Activated B cell treated with CpG ODN at 0.5 μM for 24 hours (primary cell): ENCODE measurements around the gene EEF1A2. TPM values are rescaled to one million over a fixed set of nuclear protein-coding genes. Genes with fewer than 3 reads are reported as not detected.

Experiments used
- ATAC-seq: fragments of 200-7000 bp; cut with Tn5 transposase; one replicate; pipeline ENCODE4 v1.10.0; 2021; ENCODE audit warnings: low read depth, mild to moderate bottlenecking, moderate library complexity
- CTCF ChIA-PET: fragments of 350-600 bp; sonication (Branson Sonifier 250); formaldehyde crosslinking; loops from one replicate; lab custom pipeline; 2021; ENCODE audit warnings: antibody characterized with exemption; lab: Charles Lee
- POLR2A ChIA-PET: fragments of 350-600 bp; sonication (Branson Sonifier 250); formaldehyde crosslinking; loops from one replicate; lab custom pipeline; 2021; ENCODE audit warnings: antibody characterized with exemption; lab: Charles Lee
- DNase-seq: peaks from one replicate; pipeline ENCODE4 v3.0.0; 2022
- H3K27ac Mint-ChIP-seq: one replicate; pipeline ENCODE4 v1.8.0; 2020; ENCODE audit warnings: mixed read lengths
- H3K27me3 Mint-ChIP-seq: one replicate; pipeline ENCODE4 v1.8.0; 2021; ENCODE audit warnings: mixed read lengths
- H3K36me3 Mint-ChIP-seq: one replicate; pipeline ENCODE4 v1.8.0; 2021; ENCODE audit warnings: low read depth, mixed read lengths
- H3K4me1 Mint-ChIP-seq: one replicate; pipeline ENCODE4 v1.8.0; 2021; ENCODE audit warnings: mixed read lengths
- H3K4me3 Mint-ChIP-seq: one replicate; pipeline ENCODE4 v1.8.0; 2020; ENCODE audit warnings: mild to moderate bottlenecking, mixed read lengths
- H3K9me3 Mint-ChIP-seq: one replicate; pipeline ENCODE4 v1.8.0; 2020; ENCODE audit warnings: mixed read lengths
- CTCF ChIP-seq: fragments of 200-600 bp; IDR thresholded peaks from one replicate; pipeline ENCODE4 v1.8.0; 2022; ENCODE audit warnings: antibody characterized with exemption, mild to moderate bottlenecking
- intact Hi-C: fragments of 100-400 bp; cut with micrococcal nuclease; formaldehyde crosslinking; loops from one replicate; pipeline ENCODE4 v1.15.1; 2024
- total RNA-seq: library from RNA; stranded (reverse); gene quantifications from 2 replicates; pipeline ENCODE4 v1.2.3, GENCODE V29; 2022

EEF1A2 gene
- total RNA-seq, 1 donor from 2014 or later = 1.6 TPM

- Mint-ChIP-seq H3K4me3 (no peak overlapping the region), H3K36me3 (no peaks in the 10 kb centered on the region), H3K9me3 (no peaks in the 10 kb centered on the region), H3K27ac (no peak overlapping the region), H3K4me1 (no peaks in the 10 kb centered on the region), H3K27me3 (peaks cover 48% of the 10 kb centered on the region)
- DNase-seq (no peak), ATAC-seq (no peak)
- no peak for TF ChIP-seq CTCF
- ChIA-PET CTCF (no interaction called here), POLR2A (interaction anchor here (0.6 kb wide), 1 partner anchor 87 kb away, joined by 4 read pairs; no protein-coding TSS in a partner anchor)
- intact Hi-C loops = no loop called here
These were observed 33.3 kb downstream of the EEF1A2 start for GRCh38 chr20:63465380-63466249.

- DNase-seq = no peak
- peaks cover 46% of the 10 kb centered on the region for H3K27me3 Mint-ChIP-seq
- CTCF ChIA-PET = no interaction called here
These were observed 34.6 kb downstream of the EEF1A2 start for GRCh38 chr20:63464289-63464635.

GRCh38 chr20:63463400-63464288, 35.2 kb downstream of the EEF1A2 start:
- no peaks in the 10 kb centered on the region for H3K36me3 Mint-ChIP-seq
- no peak overlapping the region for H3K4me3 Mint-ChIP-seq
- DNase-seq (no peak), ATAC-seq (no peak)
- TF ChIP-seq CTCF = no peak
- no peaks in the 10 kb centered on the region for H3K9me3 Mint-ChIP-seq
- no peaks in the 10 kb centered on the region for H3K4me1 Mint-ChIP-seq
- CTCF ChIA-PET = no interaction called here
- intact Hi-C loops = no loop called here
- H3K27me3 Mint-ChIP-seq = peaks cover 46% of the 10 kb centered on the region
- no peak overlapping the region for H3K27ac Mint-ChIP-seq
- POLR2A ChIA-PET = no interaction called here

More at GRCh38 chr20:63464289-63464635, 34.6 kb downstream of the EEF1A2 start:
- H3K9me3 Mint-ChIP-seq = no peaks in the 10 kb centered on the region
- no peaks in the 10 kb centered on the region for H3K36me3 Mint-ChIP-seq
- H3K4me1 Mint-ChIP-seq = no peaks in the 10 kb centered on the region
- POLR2A ChIA-PET = no interaction called here
- ATAC-seq = no peak
- H3K27ac Mint-ChIP-seq = no peak overlapping the region
- intact Hi-C loops = no loop called here
- no peak overlapping the region for H3K4me3 Mint-ChIP-seq
- TF ChIP-seq CTCF = no peak

- ChIA-PET CTCF (no interaction called here), POLR2A (no interaction called here)
- no peaks in the 10 kb centered on the region for H3K9me3 Mint-ChIP-seq
- no peaks in the 10 kb centered on the region for H3K36me3 Mint-ChIP-seq
- H3K27ac Mint-ChIP-seq = no peak overlapping the region
- H3K27me3 Mint-ChIP-seq = peaks cover 42% of the 10 kb centered on the region
- TF ChIP-seq CTCF = no peak
- H3K4me3 Mint-ChIP-seq = no peak overlapping the region
- intact Hi-C loops = no loop called here
- DNase-seq = no peak
- peaks cover 8% of the 10 kb centered on the region for H3K4me1 Mint-ChIP-seq
- no peak for ATAC-seq
These were observed 36.6 kb downstream of the EEF1A2 start for GRCh38 chr20:63462244-63462643.
